Transverse colon (tissue), 4 donors: ENCODE results near the gene GALNT18. TPM values are rescaled to one million over a fixed set of nuclear protein-coding genes. Genes with fewer than 3 reads are reported as not detected.

ENCODE experiments used
- DNase-seq: peaks from one replicate; pipeline ENCODE4 v3.0.0-alpha.2; 2019
- H3K27ac ChIP-seq, 4 donors: fragments of 200-600 bp; sonication (generic); 2 replicates each; pipeline ENCODE4 v1.5.1; 2016 to 2018; ENCODE audit warnings: inconsistent platforms in 4 of 4
- H3K27me3 ChIP-seq: fragments of 200-600 bp; sonication (generic); 2 replicates; pipeline ENCODE4 v1.5.1; 2017; ENCODE audit warnings: inconsistent platforms
- H3K36me3 ChIP-seq, 4 donors: fragments of 200-600 bp; sonication (generic); 2 replicates each; pipeline ENCODE4 v1.5.1; 2017 to 2019; ENCODE audit warnings: inconsistent platforms in 4 of 4
- H3K4me1 ChIP-seq, 4 donors: fragments of 200-600 bp; sonication (generic); 2 replicates each; pipeline ENCODE4 v1.5.1; 2017 to 2020; ENCODE audit warnings: inconsistent platforms in 4 of 4
- H3K4me3 ChIP-seq, 4 donors: fragments of 200-600 bp; sonication (generic); 1 replicate in 1 of 4; 2 replicates in 3 of 4; pipeline versions ENCODE4 v1.5.1 to v1.6.1; 2017 to 2019; ENCODE audit warnings: inconsistent platforms in 4 of 4
- H3K9me3 ChIP-seq, 2 donors: fragments of 200-600 bp; sonication (generic); 2 replicates each; pipeline ENCODE4 v1.5.1; 2017 to 2019; ENCODE audit warnings: inconsistent platforms in 2 of 2
- EP300 ChIP-seq: sonication (generic); formaldehyde crosslinking; IDR thresholded peaks from one replicate; pipeline ENCODE4 v1.6.1; 2017; ENCODE audit warnings: antibody characterized with exemption, low read depth
- POLR2A ChIP-seq: fragments of 450-650 bp; IDR thresholded peaks from one replicate; pipeline ENCODE4 v1.6.1; 2016; ENCODE audit warnings: antibody characterized with exemption, mild to moderate bottlenecking, moderate library complexity
- POLR2AphosphoS5 ChIP-seq, 3 donors: sonication (generic); formaldehyde crosslinking; IDR thresholded peaks; one replicate each; pipeline ENCODE4 v1.6.1; 2016; ENCODE audit warnings: antibody characterized with exemption in 3 of 3
- WGBS, 2 donors: methylation state at CpG; one replicate each; pipeline ENCODE4 v1.1.5; 2018; ENCODE audit warnings: low coverage in 1 of 2; 5-methylcytosine and 5-hydroxymethylcytosine counted together
- in situ Hi-C, 4 donors: fragments of 200-750 bp; cut with MboI; loops; one replicate each; pipeline versions ENCODE4 v1.15.0 to v1.15.1; 2017; ENCODE audit warnings: low sequenced_read_pairs in 3 of 4, low pct_ligation_motif_present in 1 of 4, low pct_unique_long_range_greater_than_20kb in 1 of 4
- intact Hi-C: fragments of 100-400 bp; cut with DNase I; formaldehyde crosslinking; loops from one replicate; pipeline ENCODE4 v1.15.1; 2023; ENCODE audit warnings: low total_unique reads
- total RNA-seq, 4 donors: library from RNA; depleted of rRNA; stranded (reverse); fragments of >200 nt; gene quantifications; one replicate each; pipeline ENCODE4 v1.1.0, GENCODE V29; 2016
- TF ChIP-seq, protein P1 (sequence below), 5 experiments: fragments of 200-600 bp in 3 of 5; fragments of 450-650 bp in 2 of 5; sonication (generic) in 3 of 5; IDR thresholded peaks; 1 replicate in 2 of 5; 2 replicates in 3 of 5; pipeline ENCODE4 v1.5.1; 2016 to 2017; ENCODE audit warnings: antibody characterized with exemption in 5 of 5, inconsistent platforms in 3 of 5, mild to moderate bottlenecking in 2 of 5, moderate library complexity in 1 of 5

Gene GALNT18
- total RNA-seq, 4 donors from 2014 or later, result 5.6 to 22.1 (median 8.4) TPM

DNA sequence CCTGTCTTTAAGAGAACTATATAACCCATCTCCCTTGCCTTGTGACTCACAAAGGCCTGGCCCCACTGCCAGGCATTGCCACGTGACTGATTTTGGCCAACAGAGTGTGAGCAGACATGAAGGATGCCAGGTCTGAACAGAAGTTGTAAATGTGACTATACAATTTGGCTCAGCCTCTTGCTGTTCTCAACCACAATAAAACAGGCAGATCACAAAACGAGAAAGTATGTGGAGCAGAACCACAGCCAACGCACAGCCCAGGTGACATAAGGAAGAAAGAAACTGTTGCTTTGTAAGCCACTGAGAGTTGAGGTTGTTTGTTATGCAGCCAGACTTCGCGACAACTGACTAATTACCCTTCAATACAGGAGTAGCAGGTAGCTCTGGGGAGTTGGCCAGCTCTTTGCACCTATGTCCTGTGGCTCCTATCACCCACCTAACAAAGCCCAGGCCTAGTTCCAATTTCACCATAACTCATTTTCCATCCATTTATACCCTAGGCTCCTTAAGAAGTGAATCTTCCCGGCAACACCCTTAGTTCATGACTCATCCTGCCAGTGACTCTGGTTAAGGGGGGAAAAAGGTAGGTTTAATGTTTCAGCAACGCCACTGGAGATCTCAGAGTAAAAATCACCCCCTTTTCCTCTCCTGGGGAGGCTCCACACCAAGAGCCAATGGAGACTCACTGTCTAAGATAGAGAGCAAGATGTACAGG is 53.7 kb downstream of the GALNT18 start:
- no peaks in the 10 kb centered on the region for H3K9me3 ChIP-seq
- in situ Hi-C loops, result no loop called here
- no peaks in the 10 kb centered on the region for H3K36me3 ChIP-seq
- peaks cover 2 to 20% (median 11%) of the 10 kb centered on the region in 4 donors for H3K4me1 ChIP-seq
- intact Hi-C loops, result no loop called here
- DNase-seq, result peak; percentile 29
- H3K27ac ChIP-seq, result peak overlapping the region; percentile 43 to 73 (median 54)
- WGBS, 2 donors, result 58 to 90% methylated on average over 4 to 7 of the region's 7 CpGs
- no peaks in the 10 kb centered on the region for H3K27me3 ChIP-seq
- peak; percentile 31 to 63 (median 36) for TF ChIP-seq POLR2AphosphoS5 (IDR thresholded peaks at IDR 0.05)
- no peak for TF ChIP-seq POLR2A
- H3K4me3 ChIP-seq, result no peak overlapping the region

DNA sequence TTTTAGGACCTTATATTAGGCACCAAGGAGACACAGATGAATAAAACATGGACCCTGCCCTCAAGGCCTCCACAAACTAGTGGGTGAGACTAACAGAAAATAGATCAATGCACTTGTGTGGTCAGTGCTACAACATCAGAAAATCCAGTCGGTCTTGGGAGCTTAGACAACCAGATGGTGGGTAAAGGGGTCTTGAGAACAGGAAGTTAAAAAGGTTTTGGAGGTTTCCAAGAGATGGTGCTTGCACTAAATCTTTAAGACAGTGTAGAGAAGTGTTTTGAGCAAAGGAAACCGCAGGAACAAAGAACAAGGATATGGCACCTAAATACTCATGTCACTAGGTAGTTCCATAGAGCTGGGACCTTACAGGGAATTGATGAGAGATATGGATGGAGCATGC is 56.2 kb downstream of the GALNT18 start:
- 73 to 77% methylated on average over 2 of the region's 2 CpGs for WGBS, 2 donors
- intact Hi-C loops, result no loop called here

DNA sequence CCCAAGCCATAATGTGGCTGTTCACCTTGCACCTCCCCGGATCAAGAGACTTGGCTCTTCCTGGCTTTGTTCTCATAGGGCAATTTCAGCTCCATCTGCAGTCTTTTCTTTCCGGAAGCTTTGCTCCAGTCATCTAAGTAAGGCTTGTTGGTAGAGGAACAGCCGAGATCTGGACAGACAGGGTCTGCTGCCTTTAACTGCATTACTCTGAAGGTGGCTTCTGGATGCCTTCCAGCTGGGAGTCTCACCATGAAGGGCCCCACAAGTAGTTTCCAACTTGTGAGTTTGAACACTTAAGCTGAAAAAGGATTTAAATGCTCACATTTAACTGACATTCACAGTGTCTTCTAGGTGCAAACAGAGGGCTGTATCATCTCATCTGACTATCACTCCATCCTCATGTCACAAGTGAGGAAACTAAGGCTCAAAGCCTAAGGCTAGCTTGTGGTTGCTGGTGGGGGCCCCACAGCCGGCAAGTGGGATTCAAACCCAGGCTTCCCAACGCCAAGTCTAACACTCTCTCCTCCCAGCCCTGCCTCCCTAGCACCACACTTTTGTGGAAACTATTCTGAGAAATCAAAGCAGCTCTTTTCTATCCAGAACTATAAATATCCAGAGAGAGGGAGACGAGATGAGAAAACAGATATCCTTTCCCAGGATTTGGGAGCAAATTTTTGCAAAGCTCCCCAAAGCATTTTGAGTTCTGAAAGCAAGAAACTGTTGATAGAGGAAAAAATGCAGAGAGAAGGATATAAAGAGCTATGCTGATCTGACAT is 58.4 kb downstream of the GALNT18 start:
- Histone ChIP-seq H3K27ac (no peak overlapping the region), H3K4me1 (peaks cover 0 to 4% (median 3%) of the 10 kb centered on the region in 4 donors), H3K4me3 (no peak overlapping the region), H3K27me3 (no peaks in the 10 kb centered on the region), H3K9me3 (no peaks in the 10 kb centered on the region), H3K36me3 (no peaks in the 10 kb centered on the region)
- DNase-seq, result no peak
- intact Hi-C loops, result no loop called here
- in situ Hi-C loops, result no loop called here
- WGBS, 2 donors, result 59 to 75% methylated on average over 4 to 6 of the region's 6 CpGs
- TF ChIP-seq, protein P1, sequence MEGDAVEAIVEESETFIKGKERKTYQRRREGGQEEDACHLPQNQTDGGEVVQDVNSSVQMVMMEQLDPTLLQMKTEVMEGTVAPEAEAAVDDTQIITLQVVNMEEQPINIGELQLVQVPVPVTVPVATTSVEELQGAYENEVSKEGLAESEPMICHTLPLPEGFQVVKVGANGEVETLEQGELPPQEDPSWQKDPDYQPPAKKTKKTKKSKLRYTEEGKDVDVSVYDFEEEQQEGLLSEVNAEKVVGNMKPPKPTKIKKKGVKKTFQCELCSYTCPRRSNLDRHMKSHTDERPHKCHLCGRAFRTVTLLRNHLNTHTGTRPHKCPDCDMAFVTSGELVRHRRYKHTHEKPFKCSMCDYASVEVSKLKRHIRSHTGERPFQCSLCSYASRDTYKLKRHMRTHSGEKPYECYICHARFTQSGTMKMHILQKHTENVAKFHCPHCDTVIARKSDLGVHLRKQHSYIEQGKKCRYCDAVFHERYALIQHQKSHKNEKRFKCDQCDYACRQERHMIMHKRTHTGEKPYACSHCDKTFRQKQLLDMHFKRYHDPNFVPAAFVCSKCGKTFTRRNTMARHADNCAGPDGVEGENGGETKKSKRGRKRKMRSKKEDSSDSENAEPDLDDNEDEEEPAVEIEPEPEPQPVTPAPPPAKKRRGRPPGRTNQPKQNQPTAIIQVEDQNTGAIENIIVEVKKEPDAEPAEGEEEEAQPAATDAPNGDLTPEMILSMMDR (IDR thresholded peaks at IDR 0.05), result no peak
- no peak for TF ChIP-seq POLR2AphosphoS5 (IDR thresholded peaks at IDR 0.05)
- no peak for TF ChIP-seq POLR2A
- no peak for TF ChIP-seq EP300

More for the DNA sequence above, 56.2 kb downstream of the GALNT18 start:
- H3K36me3 ChIP-seq, result no peaks in the 10 kb centered on the region
- no peak overlapping the region for H3K27ac ChIP-seq
- H3K27me3 ChIP-seq, result no peaks in the 10 kb centered on the region
- no peaks in the 10 kb centered on the region for H3K9me3 ChIP-seq
- in situ Hi-C loops, result no loop called here
- no peak for DNase-seq
- no peak overlapping the region for H3K4me3 ChIP-seq
- H3K4me1 ChIP-seq, result peaks cover 2 to 20% (median 12%) of the 10 kb centered on the region in 4 donors
- TF ChIP-seq, protein P1 (IDR thresholded peaks at IDR 0.05), result no peak
- no peak for TF ChIP-seq POLR2AphosphoS5 (IDR thresholded peaks at IDR 0.05)
- TF ChIP-seq POLR2A, result no peak
- TF ChIP-seq EP300, result no peak

DNA sequence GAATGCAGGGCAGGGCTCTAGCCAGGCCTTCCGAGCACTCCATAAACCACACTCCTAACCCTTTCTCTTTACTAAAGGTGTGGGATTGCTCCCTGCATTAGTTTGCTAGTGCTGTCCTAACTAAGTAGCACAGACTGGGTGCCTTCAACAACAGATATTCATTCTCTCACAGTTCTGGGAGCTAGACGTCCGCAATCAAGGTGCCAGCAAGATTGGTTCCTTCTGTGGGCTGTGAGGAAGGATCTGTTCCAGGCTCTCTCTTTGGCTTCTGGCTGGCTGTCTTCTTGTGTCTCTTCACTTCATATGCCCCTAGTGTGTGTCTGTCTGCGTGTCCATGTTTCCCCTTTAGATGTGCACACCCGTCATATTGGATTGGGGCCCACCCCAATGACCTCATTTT is 59.8 kb downstream of the GALNT18 start:
- 82 to 87% methylated on average over 4 to 5 of the region's 5 CpGs for WGBS, 2 donors
- no peak overlapping the region for H3K4me3 ChIP-seq
- no peaks in the 10 kb centered on the region for H3K27me3 ChIP-seq
- H3K9me3 ChIP-seq, result no peaks in the 10 kb centered on the region
- no peak for DNase-seq
- no peak overlapping the region for H3K27ac ChIP-seq
- TF ChIP-seq, protein P1 (IDR thresholded peaks at IDR 0.05), result no peak
- TF ChIP-seq EP300 (no peak), POLR2A (no peak), POLR2AphosphoS5 (IDR thresholded peaks at IDR 0.05) (no peak)
- no peaks in the 10 kb centered on the region for H3K36me3 ChIP-seq
- H3K4me1 ChIP-seq, result peaks cover 0 to 4% (median 0%) of the 10 kb centered on the region in 4 donors
- in situ Hi-C loops (no loop called here), intact Hi-C loops (no loop called here)
